Heart right ventricle (tissue), 16 donors: Measurements from ENCODE around the gene FAM181B. TPM values are rescaled to one million over a fixed set of nuclear protein-coding genes. Genes with fewer than 3 reads are reported as not detected.
A peak's percentile ranks its signal among the peaks of the same experiment; 100 is the strongest.

Experiments used
- ATAC-seq, 8 donors: fragments of 200-7000 bp; cut with Tn5 transposase; one replicate each; pipeline ENCODE4 v1.9.1; 2020; ENCODE audit warnings: mild to moderate bottlenecking in 8 of 8, moderate library complexity in 8 of 8, moderate number of reproducible peaks in 1 of 8
- DNase-seq, 2 donors: peaks; one replicate each; pipeline ENCODE4 v3.0.0-alpha.2; 2020
- H3K27ac ChIP-seq, 10 donors: fragments of 200-600 bp; sonication (generic) in 2 of 10; one replicate each; pipeline versions ENCODE4 v1.5.0 to v1.8.0; 2020 to 2022; ENCODE audit warnings: mild to moderate bottlenecking in 3 of 10
- H3K27me3 ChIP-seq, 7 donors: fragments of 200-600 bp; one replicate each; pipeline ENCODE4 v1.8.0; 2021 to 2022; ENCODE audit warnings: mild to moderate bottlenecking in 2 of 7
- H3K36me3 ChIP-seq, 9 donors: fragments of 200-600 bp; sonication (generic) in 1 of 9; one replicate each; pipeline versions ENCODE4 v1.5.0 to v1.8.0; 2020 to 2022; ENCODE audit warnings: mild to moderate bottlenecking in 2 of 9
- H3K4me1 ChIP-seq, 9 donors: fragments of 200-600 bp; sonication (generic) in 1 of 9; one replicate each; pipeline versions ENCODE4 v1.5.0 to v1.8.0; 2020 to 2022; ENCODE audit warnings: mild to moderate bottlenecking in 4 of 9
- H3K4me3 ChIP-seq, 10 donors: fragments of 200-600 bp; sonication (generic) in 2 of 10; one replicate each; pipeline versions ENCODE4 v1.5.0 to v1.8.0; 2020 to 2022; ENCODE audit warnings: mild to moderate bottlenecking in 7 of 10, moderate library complexity in 2 of 10
- H3K9me3 ChIP-seq, 11 donors: fragments of 200-600 bp in 10 of 11; sonication (generic) in 2 of 11; one replicate each; pipeline versions ENCODE4 v1.5.0 to v1.8.0; 2013 to 2022; ENCODE audit warnings: mild to moderate bottlenecking in 2 of 11, control low read depth in 1 of 11, moderate library complexity in 1 of 11
- WGBS, 2 donors: extraction: QIAGEN DNeasy Blood & Tissue Kit; methylation state at CpG; one replicate each; pipeline ENCODE4 v1.1.7; 2013; ENCODE audit warnings: inconsistent platforms in 1 of 2; 5-methylcytosine and 5-hydroxymethylcytosine counted together
- intact Hi-C, 10 donors: fragments of 100-400 bp; cut with DNase I; formaldehyde crosslinking; loops; one replicate each; pipeline versions ENCODE4 v1.11.1 to v1.14.2; 2022
- polyA plus RNA-seq, 2 donors: library from polyadenylated mRNA; stranded (reverse); fragments of 200-250 nt; gene quantifications; one replicate each; pipeline ENCODE4 v1.2.3, GENCODE V29; 2013
- total RNA-seq, 10 donors: library from RNA; stranded (reverse); fragmentation: NEBNext Ultra II Directional in 3 of 10; extraction: Animal tissue kit (Norgen Biotek cat#: 25700) in 3 of 10; gene quantifications; one replicate each; pipeline versions ENCODE4 v1.2.1 to v1.2.4, GENCODE V29; 2021 to 2023
- TF ChIP-seq, protein P1 (sequence below), 9 donors: fragments of 200-600 bp; sonication (generic) in 2 of 9; IDR thresholded peaks; one replicate each; pipeline versions ENCODE4 v1.5.0 to v1.8.0; 2021 to 2022; ENCODE audit warnings: antibody characterized with exemption in 9 of 9, mild to moderate bottlenecking in 5 of 9, moderate library complexity in 1 of 9
- donor health status: Arrhythmogenic right ventricular cardiomyopathy.
- donor health status: ischemic (EF 13 %, LVEDD 7.1; RV severe dilation, severe dysfunction).
- donor health status: healthy with polysubstance abuse.
- donor health status: DM: no; HTN: yes; CAD: no.
- donor health status: DM: no; HTN: no; CAD: no.
- donor health status: ischemic (EF 25% LVEDD 6.9; RV normal size, moderate dysfunction).
- donor health status: ischemic (EF 25% LVEDD 5.7; RV mildly dilated, moderate dysfunction).
- donor health status: healthy.
- donor health status: DM: yes; HTN: yes; CAD: no.
- donor health status: Ischemic cardiomyopathy.
- donor health status: ischemic (EF 35%, LVEDD 5.7; RV mildly dilated, moderate dysfunction).
- donor health status: nonischemic (EF 11% LVEDD 7.7; RV severe dilation, severe dysfunction).
- donor health status: DM: yes; HTN: yes; CAD: no.
- donor health status: PGD.
- donor health status: ischemic (EF 29% LVEDD 5.4; RV normal size, mild dysfunction).
- donor health status: nonischemic (EF 23%, LVEDD 6.1; RV moderate dilation, normal function).

FAM181B gene
- total and polyA plus RNA-seq, 12 donors: 0.06 to 0.60 (median 0.15) TPM; not detected in 3

DNA sequence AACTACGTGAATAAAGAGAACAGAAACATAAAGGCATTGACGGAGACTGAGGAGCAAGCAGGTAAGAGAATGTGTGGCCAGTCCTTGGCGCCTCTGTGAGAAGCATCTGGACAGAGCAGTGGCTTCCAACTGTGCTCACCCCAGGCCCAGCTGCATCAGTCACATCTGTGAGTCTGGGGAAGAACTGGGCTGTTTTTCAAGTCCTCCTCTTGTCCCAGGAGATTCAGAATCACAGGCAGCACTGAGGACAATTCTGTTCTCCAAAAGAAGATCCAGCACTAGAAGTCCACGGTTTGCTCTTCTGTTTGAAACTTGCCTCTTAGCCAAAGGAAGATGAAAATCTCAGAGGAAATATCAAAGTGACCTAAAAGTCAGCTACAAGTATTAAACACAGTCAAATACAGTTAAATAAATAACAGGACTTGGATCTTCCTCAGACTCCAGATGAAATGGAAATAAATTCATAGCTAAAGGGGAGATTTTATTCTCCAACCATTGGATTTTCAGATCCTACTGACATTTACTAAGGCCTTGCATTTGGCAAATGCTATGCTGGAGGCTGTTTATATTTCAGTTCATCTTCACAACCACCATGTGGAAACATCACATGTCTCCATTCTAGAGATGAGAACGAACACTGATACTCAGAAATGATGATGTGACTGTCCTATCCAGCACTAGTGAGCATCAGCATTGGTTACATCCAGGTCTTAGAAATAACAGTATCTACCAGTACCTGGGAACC is 14.1 kb downstream of the FAM181B start:
- DNase-seq (peak in 1 of 2 donors; percentile 36), ATAC-seq (peak; percentile 18 to 84 (median 60))
- WGBS, 2 donors: 57 to 72% methylated on average over 5 of the region's 5 CpGs
- TF ChIP-seq, protein P1, sequence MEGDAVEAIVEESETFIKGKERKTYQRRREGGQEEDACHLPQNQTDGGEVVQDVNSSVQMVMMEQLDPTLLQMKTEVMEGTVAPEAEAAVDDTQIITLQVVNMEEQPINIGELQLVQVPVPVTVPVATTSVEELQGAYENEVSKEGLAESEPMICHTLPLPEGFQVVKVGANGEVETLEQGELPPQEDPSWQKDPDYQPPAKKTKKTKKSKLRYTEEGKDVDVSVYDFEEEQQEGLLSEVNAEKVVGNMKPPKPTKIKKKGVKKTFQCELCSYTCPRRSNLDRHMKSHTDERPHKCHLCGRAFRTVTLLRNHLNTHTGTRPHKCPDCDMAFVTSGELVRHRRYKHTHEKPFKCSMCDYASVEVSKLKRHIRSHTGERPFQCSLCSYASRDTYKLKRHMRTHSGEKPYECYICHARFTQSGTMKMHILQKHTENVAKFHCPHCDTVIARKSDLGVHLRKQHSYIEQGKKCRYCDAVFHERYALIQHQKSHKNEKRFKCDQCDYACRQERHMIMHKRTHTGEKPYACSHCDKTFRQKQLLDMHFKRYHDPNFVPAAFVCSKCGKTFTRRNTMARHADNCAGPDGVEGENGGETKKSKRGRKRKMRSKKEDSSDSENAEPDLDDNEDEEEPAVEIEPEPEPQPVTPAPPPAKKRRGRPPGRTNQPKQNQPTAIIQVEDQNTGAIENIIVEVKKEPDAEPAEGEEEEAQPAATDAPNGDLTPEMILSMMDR (IDR thresholded peaks at IDR 0.05): no peak
- H3K27ac ChIP-seq: no peak overlapping the region
- H3K36me3 ChIP-seq: no peaks in the 10 kb centered on the region
- H3K4me1 ChIP-seq: peaks cover 0 to 30% (median 6%) of the 10 kb centered on the region in 9 donors
- intact Hi-C loops: loop anchor here in 8 of 10 donors (2.0 to 10.0 kb wide), 12 partner anchors 65 to 1098 kb away; partner anchors contain the start of genes DDIAS (in 2 of the 8) and PRCP (in 2 of the 8)
- no peak overlapping the region for H3K4me3 ChIP-seq
- peaks cover 0 to 4% (median 0%) of the 10 kb centered on the region in 11 donors for H3K9me3 ChIP-seq
- H3K27me3 ChIP-seq: peaks cover 0 to 4% (median 0%) of the 10 kb centered on the region in 7 donors

DNA sequence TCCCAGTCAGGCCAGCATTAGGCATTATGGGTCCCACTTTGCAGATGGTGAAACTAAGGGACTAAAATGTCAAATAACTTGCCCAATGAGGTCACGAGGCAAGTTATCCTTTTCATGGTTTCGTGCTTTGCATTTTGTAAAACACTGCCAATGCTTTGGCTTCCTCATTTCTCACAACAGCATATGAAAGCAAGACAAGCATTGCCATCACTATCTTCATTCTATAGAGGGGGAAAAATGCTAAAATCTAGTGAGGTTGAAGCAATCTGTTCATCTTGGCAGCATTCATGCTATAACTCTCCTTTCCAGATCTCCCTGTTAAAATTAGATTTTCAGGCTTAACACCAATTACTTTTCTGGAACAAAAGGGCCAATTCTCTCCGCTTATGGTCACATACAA is 14.8 kb downstream of the FAM181B start:
- Histone ChIP-seq H3K4me3 (no peak overlapping the region), H3K27me3 (peaks cover 0 to 7% (median under 1%) of the 10 kb centered on the region in 7 donors), H3K4me1 (peaks cover 0 to 29% (median 6%) of the 10 kb centered on the region in 9 donors), H3K36me3 (no peaks in the 10 kb centered on the region), H3K27ac (no peak overlapping the region), H3K9me3 (peaks cover 0 to 4% (median 0%) of the 10 kb centered on the region in 11 donors)
- 40 to 45% methylated on average over 3 of the region's 3 CpGs for WGBS, 2 donors
- TF ChIP-seq, protein P1 (IDR thresholded peaks at IDR 0.05): no peak
- ATAC-seq (no peak), DNase-seq (no peak)
- intact Hi-C loops: loop anchor here in 8 of 10 donors (2.0 to 10.0 kb wide), 10 partner anchors 146 to 1098 kb away; partner anchors contain the start of genes DDIAS (in 2 of the 8) and PRCP (in 2 of the 8)

DNA sequence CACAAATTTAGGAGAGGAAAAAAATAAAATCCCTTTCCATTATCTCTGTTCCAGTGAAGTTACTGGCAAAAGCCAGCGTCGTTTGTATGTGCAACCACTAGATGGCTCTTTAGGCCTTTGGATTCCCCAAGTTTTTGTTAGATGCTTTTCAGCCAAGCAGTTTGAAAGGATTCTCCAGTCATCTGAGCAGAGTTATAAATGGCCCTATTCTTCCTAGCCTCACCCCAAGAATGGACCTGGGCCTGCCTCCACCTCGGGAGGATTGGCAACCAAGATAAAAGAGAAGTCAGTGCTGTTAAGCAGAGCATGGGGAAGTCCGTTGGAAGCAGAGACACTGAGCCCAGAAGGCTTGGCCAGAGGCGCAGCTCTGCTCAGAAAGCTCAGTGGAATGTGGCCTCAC is 15.4 kb downstream of the FAM181B start:
- Histone ChIP-seq H3K27me3 (peaks cover 0 to 12% (median 5%) of the 10 kb centered on the region in 7 donors), H3K4me1 (peaks cover 0 to 25% (median 6%) of the 10 kb centered on the region in 9 donors), H3K27ac (no peak overlapping the region), H3K9me3 (peaks cover 0 to 4% (median 0%) of the 10 kb centered on the region in 11 donors), H3K36me3 (no peaks in the 10 kb centered on the region), H3K4me3 (no peak overlapping the region)
- intact Hi-C loops: loop anchor here in 8 of 10 donors (2.0 to 10.0 kb wide), 10 partner anchors 146 to 1099 kb away; partner anchors contain the start of genes DDIAS (in 2 of the 8) and PRCP (in 2 of the 8)
- ATAC-seq (peak in 7 of 8 donors; percentile 36 to 78 (median 72)), DNase-seq (peak in 1 of 2 donors; percentile 16)
- TF ChIP-seq, protein P1 (IDR thresholded peaks at IDR 0.05): peak; percentile 14 to 86 (median 69)
- WGBS, 2 donors: 25 to 28% methylated on average over 5 of the region's 5 CpGs

DNA sequence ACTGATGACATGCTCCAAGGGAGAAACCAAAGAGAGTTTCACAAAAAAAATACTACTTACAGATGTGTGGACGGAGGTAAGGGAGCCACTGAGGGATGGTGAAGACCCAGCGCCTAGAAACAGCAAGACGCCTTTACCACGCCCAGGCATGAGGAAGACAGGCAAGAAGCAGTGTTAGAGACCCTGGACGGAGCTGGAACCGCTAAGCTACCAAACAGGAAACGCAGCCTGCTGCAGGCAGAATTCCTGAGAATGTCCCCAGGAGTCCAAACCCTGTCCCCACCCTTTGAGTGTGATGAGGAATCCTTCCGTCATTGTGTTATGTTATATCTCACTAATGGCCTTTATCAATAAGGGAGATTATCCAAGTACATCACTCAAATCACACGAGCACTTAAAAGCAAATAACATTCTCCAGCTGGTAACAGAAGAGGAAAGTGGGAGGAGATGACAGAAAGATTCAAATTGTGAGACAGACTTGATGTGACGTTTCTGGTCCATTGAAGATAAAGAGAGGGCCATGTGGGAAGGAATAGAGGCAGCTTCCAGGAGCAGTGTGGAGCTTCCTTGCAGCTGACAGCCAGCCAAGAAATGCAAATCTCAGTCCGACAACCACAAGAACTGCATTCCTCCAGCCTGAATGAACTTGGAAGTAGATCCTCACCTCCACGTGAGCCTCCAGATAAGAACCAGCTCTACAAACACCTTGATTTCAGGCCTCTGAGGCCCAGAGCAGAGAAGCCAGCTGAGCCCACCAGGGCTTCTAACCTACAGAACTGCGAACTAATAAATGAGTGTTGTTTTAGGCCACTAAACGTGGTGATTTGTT is 19.1 kb downstream of the FAM181B start:
- intact Hi-C loops: loop anchor here in 8 of 10 donors (5.0 to 10.0 kb wide), 9 partner anchors 150 to 1103 kb away; partner anchors contain the start of genes DDIAS (in 2 of the 8) and PRCP (in 2 of the 8)
- peaks cover 0 to 4% (median 0%) of the 10 kb centered on the region in 11 donors for H3K9me3 ChIP-seq
- peaks cover 0 to 39% (median 22%) of the 10 kb centered on the region in 7 donors for H3K27me3 ChIP-seq
- DNase-seq: no peak
- peaks cover 0 to 13% (median 6%) of the 10 kb centered on the region in 9 donors for H3K4me1 ChIP-seq
- TF ChIP-seq, protein P1 (IDR thresholded peaks at IDR 0.05): no peak
- no peaks in the 10 kb centered on the region for H3K36me3 ChIP-seq
- ATAC-seq: no peak
- no peak overlapping the region for H3K27ac ChIP-seq
- H3K4me3 ChIP-seq: no peak overlapping the region
- WGBS, 2 donors: 47 to 49% methylated on average over 14 of the region's 14 CpGs
